Neural crest cell (in vitro differentiated cells): ENCODE data around the gene CRP. TPM values are rescaled to one million over a fixed set of nuclear protein-coding genes. Genes with fewer than 3 reads are reported as not detected.

Source experiments
- DNase-seq: peaks from one replicate; pipeline ENCODE4 v3.0.0; 2021; ENCODE audit warnings: low read depth, mixed read lengths, low spot score
- H3K27ac Mint-ChIP-seq: one replicate; pipeline ENCODE4 v1.8.0; 2021; ENCODE audit warnings: mild to moderate bottlenecking, mixed read lengths; ENCODE audit not compliant: unreplicated experiment
- H3K27me3 Mint-ChIP-seq: 2 replicates; pipeline ENCODE4 v1.8.0; 2021; ENCODE audit warnings: low read depth, mild to moderate bottlenecking, mixed read lengths
- H3K36me3 Mint-ChIP-seq: 2 replicates; pipeline ENCODE4 v1.8.0; 2021; ENCODE audit warnings: low read depth, mild to moderate bottlenecking, mixed read lengths
- H3K4me1 Mint-ChIP-seq: 2 replicates; pipeline ENCODE4 v1.8.0; 2021; ENCODE audit warnings: mixed read lengths
- H3K4me3 Mint-ChIP-seq: one replicate; pipeline ENCODE4 v1.8.0; 2021; ENCODE audit warnings: mild to moderate bottlenecking, mixed read lengths
- H3K9me3 Mint-ChIP-seq: 2 replicates; pipeline ENCODE4 v1.8.0; 2021; ENCODE audit warnings: mixed read lengths
- CTCF ChIP-seq: fragments of 200-600 bp; sonication (generic); conservative IDR thresholded peaks from 2 replicates; pipeline ENCODE4 v1.5.0; 2021; ENCODE audit warnings: antibody characterized with exemption, mild to moderate bottlenecking
- total RNA-seq: library from RNA; stranded (reverse); gene quantifications from 2 replicates; pipeline ENCODE4 v1.2.1, GENCODE V29; 2021

CRP gene
- total RNA-seq, 1 donor from 2014 or later = not detected

GRCh38 chr1:159699653-159700052, 14.7 kb downstream of the CRP start:
- H3K27me3 Mint-ChIP-seq = peaks cover 24% of the 10 kb centered on the region
- H3K36me3 Mint-ChIP-seq = no peaks in the 10 kb centered on the region
- no peak for DNase-seq
- H3K4me1 Mint-ChIP-seq = no peaks in the 10 kb centered on the region
- no peak overlapping the region for H3K27ac Mint-ChIP-seq
- no peak for TF ChIP-seq CTCF
- peaks cover 4% of the 10 kb centered on the region for H3K9me3 Mint-ChIP-seq
- no peak overlapping the region for H3K4me3 Mint-ChIP-seq

GRCh38 chr1:159699246-159699645, 15.1 kb downstream of the CRP start:
- no peak for DNase-seq
- Mint-ChIP-seq H3K4me1 (no peaks in the 10 kb centered on the region), H3K4me3 (no peak overlapping the region), H3K36me3 (no peaks in the 10 kb centered on the region), H3K27ac (no peak overlapping the region), H3K27me3 (peaks cover 25% of the 10 kb centered on the region), H3K9me3 (peaks cover 4% of the 10 kb centered on the region)
- TF ChIP-seq CTCF = no peak

- Mint-ChIP-seq H3K9me3 (peaks cover 9% of the 10 kb centered on the region), H3K27me3 (peaks cover 39% of the 10 kb centered on the region), H3K4me3 (no peak overlapping the region), H3K27ac (no peak overlapping the region), H3K4me1 (no peaks in the 10 kb centered on the region), H3K36me3 (no peaks in the 10 kb centered on the region)
- TF ChIP-seq CTCF = no peak
- DNase-seq = no peak
Measured at GRCh38 chr1:159687511-159687910, 26.9 kb downstream of the CRP start.

GRCh38 chr1:159686599-159687299, 27.6 kb downstream of the CRP start:
- Mint-ChIP-seq H3K27ac (no peak overlapping the region), H3K36me3 (no peaks in the 10 kb centered on the region), H3K4me1 (no peaks in the 10 kb centered on the region)

GRCh38 chr1:159678939-159679338, 35.5 kb downstream of the CRP start:
- Mint-ChIP-seq H3K4me3 (no peak overlapping the region), H3K36me3 (no peaks in the 10 kb centered on the region), H3K27me3 (peaks cover 14% of the 10 kb centered on the region), H3K9me3 (peaks cover 5% of the 10 kb centered on the region), H3K4me1 (no peaks in the 10 kb centered on the region), H3K27ac (no peak overlapping the region)
- DNase-seq = no peak
- TF ChIP-seq CTCF = no peak

More at GRCh38 chr1:159686599-159687299, 27.6 kb downstream of the CRP start:
- no peak overlapping the region for H3K4me3 Mint-ChIP-seq
- no peak for DNase-seq
- H3K27me3 Mint-ChIP-seq = peaks cover 35% of the 10 kb centered on the region
- H3K9me3 Mint-ChIP-seq = peaks cover 9% of the 10 kb centered on the region
- no peak for TF ChIP-seq CTCF
